SJSA1 (cell line): Measurements from ENCODE around the gene SCAPER. TPM values are rescaled to one million over a fixed set of nuclear protein-coding genes. Genes with fewer than 3 reads are reported as not detected.

ENCODE experiments used
- DNase-seq, 2 experiments: peaks; one replicate each; pipeline ENCODE4 v3.0.0-alpha.2; 2015 to 2020; ENCODE audit warnings: low spot score in 2 of 2, low read depth in 1 of 2
- H3K27ac ChIP-seq: fragments of 250-450 bp; sonication (Bioruptor Pico); 2 replicates; pipeline ENCODE4 v1.5.1; 2020; ENCODE audit warnings: mild to moderate bottlenecking, moderate library complexity
- H3K27me3 ChIP-seq: fragments of 250-450 bp; sonication (Bioruptor Pico); replicated peaks from 2 replicates; pipeline ENCODE4 v1.5.1; 2020; ENCODE audit warnings: mild to moderate bottlenecking, moderate library complexity
- H3K36me3 ChIP-seq: fragments of 250-450 bp; sonication (Bioruptor Pico); 2 replicates; pipeline ENCODE4 v1.5.1; 2020; ENCODE audit warnings: mild to moderate bottlenecking
- H3K4me1 ChIP-seq: fragments of 250-450 bp; sonication (Bioruptor Pico); replicated peaks from 2 replicates; pipeline ENCODE4 v1.6.1; 2021; ENCODE audit warnings: mild to moderate bottlenecking
- H3K4me3 ChIP-seq: fragments of 250-450 bp; sonication (Bioruptor Pico); 2 replicates; pipeline ENCODE4 v1.5.1; 2020; ENCODE audit warnings: mild to moderate bottlenecking
- H3K9me3 ChIP-seq: fragments of 250-450 bp; sonication (Bioruptor Pico); replicated peaks from 2 replicates; pipeline ENCODE4 v1.5.1; 2020; ENCODE audit warnings: mild to moderate bottlenecking
- total RNA-seq: library from RNA; depleted of rRNA; stranded (reverse); fragments of >200 nt; shearing (Covaris generic); gene quantifications from 2 replicates; pipeline ENCODE4 v1.2.3, GENCODE V29; 2014

Gene SCAPER
- total RNA-seq, 1 experiment from 2014 or later: 10.2 TPM

- H3K27ac ChIP-seq: 0 out of 2 replicates have a peak overlapping the region, but pooled peaks have one; percentile 23
Measured at GRCh38 chr15:76932135-76932966, 27.2 kb upstream of the SCAPER start.

GRCh38 chr15:76931397-76932134 lies 26.4 kb upstream of the SCAPER start, which contains the start of gene RCN2:
Gene RCN2, plus strand, starts transcription at chr15:76931749. Its CDS starts 93 bp downstream, at chr15:76931842.
- Histone ChIP-seq H3K4me1 (peaks cover 11% of the 10 kb centered on the region), H3K36me3 (peaks cover 40% of the 10 kb centered on the region), H3K9me3 (no peaks in the 10 kb centered on the region), H3K27me3 (no peaks in the 10 kb centered on the region), H3K27ac (0 out of 2 replicates have a peak within 1 kb of the TSS, but pooled peaks have one; percentile 23), H3K4me3 (peak within 1 kb of the TSS; percentile 94)
- peak; percentile 91 to 95 for DNase-seq

More at GRCh38 chr15:76932135-76932966, 27.2 kb upstream of the SCAPER start:
- Histone ChIP-seq H3K4me1 (peaks cover 11% of the 10 kb centered on the region), H3K9me3 (no peaks in the 10 kb centered on the region), H3K27me3 (no peaks in the 10 kb centered on the region), H3K36me3 (peaks cover 42% of the 10 kb centered on the region), H3K4me3 (peak overlapping the region; percentile 94)
- DNase-seq: peak in 1 of 2 experiments; percentile 21

GRCh38 chr15:76930831-76931396 lies 25.8 kb upstream of the SCAPER start:
- H3K27ac ChIP-seq: no peak overlapping the region
- H3K4me3 ChIP-seq: peak overlapping the region; percentile 94
- no peak for DNase-seq
- 0 out of 2 replicates have a peak, but pooled peaks cover 2% of the 10 kb centered on the region for H3K27me3 ChIP-seq
- H3K36me3 ChIP-seq: peaks cover 36% of the 10 kb centered on the region
- no peaks in the 10 kb centered on the region for H3K9me3 ChIP-seq
- H3K4me1 ChIP-seq: peaks cover 11% of the 10 kb centered on the region

GRCh38 chr15:76929011-76929760 lies 24.0 kb upstream of the SCAPER start:
- Histone ChIP-seq H3K36me3 (peaks cover 19% of the 10 kb centered on the region), H3K4me3 (no peak overlapping the region), H3K4me1 (peaks cover 11% of the 10 kb centered on the region), H3K27ac (no peak overlapping the region), H3K27me3 (0 out of 2 replicates have a peak, but pooled peaks cover 2% of the 10 kb centered on the region), H3K9me3 (no peaks in the 10 kb centered on the region)
- no peak for DNase-seq

GRCh38 chr15:76928201-76928600 lies 23.1 kb upstream of the SCAPER start:
- Histone ChIP-seq H3K4me1 (peaks cover 11% of the 10 kb centered on the region), H3K27ac (no peak overlapping the region), H3K4me3 (no peak overlapping the region), H3K9me3 (no peaks in the 10 kb centered on the region), H3K27me3 (0 out of 2 replicates have a peak, but pooled peaks cover 2% of the 10 kb centered on the region), H3K36me3 (peaks cover 12% of the 10 kb centered on the region)
- no peak for DNase-seq

GRCh38 chr15:76916369-76916768 lies 11.2 kb upstream of the SCAPER start:
- no peak overlapping the region for H3K27ac ChIP-seq
- H3K36me3 ChIP-seq: no peaks in the 10 kb centered on the region
- no peaks in the 10 kb centered on the region for H3K9me3 ChIP-seq
- peaks cover 12% of the 10 kb centered on the region; the same call in 1 of the 2 replicates for H3K27me3 ChIP-seq
- no peak for DNase-seq
- no peak overlapping the region for H3K4me3 ChIP-seq
- H3K4me1 ChIP-seq: no peaks in the 10 kb centered on the region

- Histone ChIP-seq H3K36me3 (no peaks in the 10 kb centered on the region), H3K4me1 (no peaks in the 10 kb centered on the region), H3K4me3 (no peak overlapping the region), H3K27me3 (peaks cover 12% of the 10 kb centered on the region; the same call in 1 of the 2 replicates), H3K27ac (no peak overlapping the region), H3K9me3 (no peaks in the 10 kb centered on the region)
- DNase-seq: no peak
Measured at GRCh38 chr15:76913737-76914136, 8.6 kb upstream of the SCAPER start.

GRCh38 chr15:76912430-76912829 lies 7.3 kb upstream of the SCAPER start:
- Histone ChIP-seq H3K4me3 (no peak overlapping the region), H3K4me1 (no peaks in the 10 kb centered on the region), H3K36me3 (no peaks in the 10 kb centered on the region), H3K9me3 (no peaks in the 10 kb centered on the region), H3K27me3 (peaks cover 9% of the 10 kb centered on the region; the same call in 1 of the 2 replicates), H3K27ac (no peak overlapping the region)
- DNase-seq: no peak

- peak overlapping the region; percentile 84 for H3K4me3 ChIP-seq
- no peak for DNase-seq
- peaks cover 11% of the 10 kb centered on the region for H3K4me1 ChIP-seq
- H3K27ac ChIP-seq: no peak overlapping the region
- H3K9me3 ChIP-seq: no peaks in the 10 kb centered on the region; the same call in 1 of the 2 replicates
- no peaks in the 10 kb centered on the region for H3K27me3 ChIP-seq
- H3K36me3 ChIP-seq: peaks cover 5% of the 10 kb centered on the region
Measured at GRCh38 chr15:76905855-76906254, 715 bp upstream of the SCAPER start.

- Histone ChIP-seq H3K4me3 (peak overlapping the region; percentile 84), H3K27ac (peak overlapping the region; percentile 49), H3K9me3 (no peaks in the 10 kb centered on the region; the same call in 1 of the 2 replicates), H3K27me3 (no peaks in the 10 kb centered on the region), H3K36me3 (peaks cover 5% of the 10 kb centered on the region), H3K4me1 (peaks cover 11% of the 10 kb centered on the region)
- peak in 1 of 2 experiments; percentile 31 for DNase-seq
Measured at GRCh38 chr15:76904461-76905012, 603 bp downstream of the SCAPER start.

- no peak overlapping the region for H3K4me3 ChIP-seq
- H3K9me3 ChIP-seq: no peaks in the 10 kb centered on the region; the same call in 1 of the 2 replicates
- no peak overlapping the region for H3K27ac ChIP-seq
- peaks cover 11% of the 10 kb centered on the region for H3K4me1 ChIP-seq
- peaks cover 5% of the 10 kb centered on the region for H3K36me3 ChIP-seq
- no peaks in the 10 kb centered on the region for H3K27me3 ChIP-seq
- no peak for DNase-seq
Measured at GRCh38 chr15:76903251-76903681, 1.9 kb downstream of the SCAPER start.

- Histone ChIP-seq H3K27me3 (no peaks in the 10 kb centered on the region), H3K9me3 (no peaks in the 10 kb centered on the region; the same call in 1 of the 2 replicates), H3K4me1 (peaks cover 11% of the 10 kb centered on the region), H3K36me3 (peaks cover 5% of the 10 kb centered on the region), H3K4me3 (no peak overlapping the region), H3K27ac (no peak overlapping the region)
- no peak for DNase-seq
Measured at GRCh38 chr15:76901965-76902364, 3.2 kb downstream of the SCAPER start.
